HEK293T (cell line): ENCODE measurements around the gene RBM44.

ENCODE experiments used
- FOXA1 ChIP-seq: fragments of 450-650 bp; IDR thresholded peaks from 2 replicates; pipeline ENCODE4 v1.6.1; 2016; ENCODE audit warnings: mild to moderate bottlenecking
- FOXK2 ChIP-seq: fragments of 450-650 bp; IDR thresholded peaks from 2 replicates; pipeline ENCODE4 v1.6.1; 2016; ENCODE audit warnings: mild to moderate bottlenecking
- LEF1 ChIP-seq: fragments of 450-650 bp; IDR thresholded peaks from 2 replicates; pipeline ENCODE4 v1.6.1; 2017; ENCODE audit warnings: mild to moderate bottlenecking, borderline replicate concordance
- NFRKB ChIP-seq: fragments of 450-650 bp; IDR thresholded peaks from 2 replicates; pipeline ENCODE4 v1.6.1; 2016; ENCODE audit warnings: mild to moderate bottlenecking, moderate library complexity

- no peak for TF ChIP-seq NFRKB
- TF ChIP-seq LEF1 = no peak
- no peak for TF ChIP-seq FOXK2
- TF ChIP-seq FOXA1 = no peak
Observed at GRCh38 chr2:237799060-237799428, 465 bp downstream of the RBM44 start.
